ENCODE data around the gene MAG. TPM values are rescaled to one million over a fixed set of nuclear protein-coding genes. Genes with fewer than 3 reads are reported as not detected.

Gene MAG
- total RNA-seq, 2 experiments from 2014 or later = 0.20 to 0.31 TPM

GRCh38 chr19:35254341-35255297 is 37.3 kb upstream of the MAG start:
- ATAC-seq (no peak), DNase-seq (no peak)
- Mint-ChIP-seq H3K4me1 (ENCODE audit: low read depth) (peaks cover 36% of the 10 kb centered on the region), H3K9me3 (no peaks in the 10 kb centered on the region), H3K27ac (no peak overlapping the region), H3K4me3 (no peak overlapping the region), H3K27me3 (no peaks in the 10 kb centered on the region), H3K36me3 (ENCODE audit: low read depth) (peaks cover 15% of the 10 kb centered on the region)
- intact Hi-C loops (cut with micrococcal nuclease) = no loop called here
- POLR2A ChIA-PET = interaction anchor here (0.6 to 2.3 kb wide), 2 partner anchors 10 to 232 kb away, joined by 3 to 11 read pairs; no protein-coding TSS in a partner anchor
- CTCF ChIA-PET = interaction anchor here (0.6 to 2.0 kb wide), 3 partner anchors 10 to 188 kb away, joined by 3 to 6 read pairs (median 3); no protein-coding TSS in a partner anchor
- no peak for TF ChIP-seq CTCF (IDR thresholded peaks at IDR 0.05)

- no peak for TF ChIP-seq CTCF (IDR thresholded peaks at IDR 0.05)
- CTCF ChIA-PET = interaction anchor here (1.1 to 1.7 kb wide), 2 partner anchors 13 to 115 kb away, joined by 3 read pairs; no protein-coding TSS in a partner anchor
- ATAC-seq (no peak), DNase-seq (no peak)
- peaks cover 25% of the 10 kb centered on the region for H3K4me1 Mint-ChIP-seq (ENCODE audit: low read depth)
- H3K27ac Mint-ChIP-seq = no peak overlapping the region
- H3K9me3 Mint-ChIP-seq = no peaks in the 10 kb centered on the region
- no peaks in the 10 kb centered on the region for H3K27me3 Mint-ChIP-seq
- H3K36me3 Mint-ChIP-seq (ENCODE audit: low read depth) = peaks cover 4% of the 10 kb centered on the region
- H3K4me3 Mint-ChIP-seq = no peak overlapping the region
- intact Hi-C loops (cut with micrococcal nuclease) = no loop called here
- POLR2A ChIA-PET = interaction anchor here (1.3 to 2.3 kb wide), 2 partner anchors 9 to 16 kb away, joined by 4 to 11 read pairs; no protein-coding TSS in a partner anchor
These were observed 35.4 kb upstream of the MAG start for GRCh38 chr19:35256566-35256965.

GRCh38 chr19:35257113-35257461 is 34.9 kb upstream of the MAG start:
- no peaks in the 10 kb centered on the region for H3K9me3 Mint-ChIP-seq
- CTCF ChIA-PET = interaction anchor here (1.1 to 1.7 kb wide), 2 partner anchors 13 to 115 kb away, joined by 3 read pairs; no protein-coding TSS in a partner anchor
- POLR2A ChIA-PET = interaction anchor here (1.3 kb wide), 1 partner anchor 16 kb away, joined by 4 read pairs; no protein-coding TSS in a partner anchor

GRCh38 chr19:35260694-35261304 is 31.2 kb upstream of the MAG start:
- H3K27me3 Mint-ChIP-seq = no peaks in the 10 kb centered on the region
- DNase-seq (no peak), ATAC-seq (no peak)
- peaks cover 29% of the 10 kb centered on the region for H3K4me1 Mint-ChIP-seq (ENCODE audit: low read depth)
- H3K9me3 Mint-ChIP-seq = no peaks in the 10 kb centered on the region
- intact Hi-C loops (cut with micrococcal nuclease) = loop anchor here (10.0 kb wide), 1 partner anchor 116 kb away; the partner anchor contains the start of gene FXYD7
- H3K4me3 Mint-ChIP-seq = no peak overlapping the region
- peaks cover 3% of the 10 kb centered on the region for H3K36me3 Mint-ChIP-seq (ENCODE audit: low read depth)
- peak overlapping the region; percentile 57 for H3K27ac Mint-ChIP-seq
- ChIA-PET CTCF (no interaction called here), POLR2A (interaction anchor here (1.5 to 2.3 kb wide), 2 partner anchors 10 to 13 kb away, joined by 3 to 7 read pairs; no protein-coding TSS in a partner anchor)
- TF ChIP-seq CTCF (IDR thresholded peaks at IDR 0.05) = no peak

More at GRCh38 chr19:35257113-35257461, 34.9 kb upstream of the MAG start:
- H3K36me3 Mint-ChIP-seq (ENCODE audit: low read depth) = peaks cover 3% of the 10 kb centered on the region
- H3K27ac Mint-ChIP-seq = no peak overlapping the region
- ATAC-seq = no peak
- H3K27me3 Mint-ChIP-seq = no peaks in the 10 kb centered on the region
- no peak for TF ChIP-seq CTCF (IDR thresholded peaks at IDR 0.05)
- peaks cover 24% of the 10 kb centered on the region for H3K4me1 Mint-ChIP-seq (ENCODE audit: low read depth)
- no peak overlapping the region for H3K4me3 Mint-ChIP-seq
- intact Hi-C loops (cut with micrococcal nuclease) = no loop called here
- no peak for DNase-seq

All from activated CD8-positive, alpha-beta T cell treated with anti-CD3 and anti-CD28 coated beads for 36 hours (primary cell).